Lower leg skin (tissue), 4 donors: ENCODE results near the gene KRT10. TPM values are rescaled to one million over a fixed set of nuclear protein-coding genes. Genes with fewer than 3 reads are reported as not detected.
"Not testable (repeated sequence)": the region's sequence is repeated elsewhere in the genome, so short reads cannot be mapped to it uniquely, and the experiment has no call there.

Experiments
- DNase-seq, 2 donors: peaks; one replicate each; pipeline ENCODE4 v3.0.0-alpha.2; 2019; ENCODE audit warnings: low spot score in 2 of 2
- H3K4me3 ChIP-seq: fragments of 200-600 bp; sonication (generic); 2 replicates; pipeline ENCODE4 v1.5.1; 2017; ENCODE audit warnings: mild to moderate bottlenecking, low read depth; ENCODE audit not compliant: poor library complexity, severe bottlenecking
- CTCF ChIP-seq, 3 donors: fragments of 450-650 bp; IDR thresholded peaks; one replicate each; pipeline ENCODE4 v1.5.1; 2016; ENCODE audit warnings: antibody characterized with exemption in 3 of 3, mild to moderate bottlenecking in 3 of 3, moderate library complexity in 2 of 3
- POLR2A ChIP-seq, 2 donors: fragments of 450-650 bp; IDR thresholded peaks; one replicate each; pipeline ENCODE4 v1.6.1; 2016 to 2017; ENCODE audit warnings: antibody characterized with exemption in 2 of 2, mild to moderate bottlenecking in 1 of 2, moderate library complexity in 1 of 2
- WGBS, 2 donors: methylation state at CpG; one replicate each; pipeline ENCODE4 v1.1.5; 2018; 5-methylcytosine and 5-hydroxymethylcytosine counted together
- intact Hi-C: fragments of 100-400 bp; cut with DNase I; formaldehyde crosslinking; loops from one replicate; pipeline ENCODE4 v1.15.0; 2023; ENCODE audit warnings: low total_unique reads
- total RNA-seq, 4 donors: library from RNA; depleted of rRNA; stranded (reverse); fragments of >200 nt; gene quantifications; one replicate each; pipeline ENCODE4 v1.1.0, GENCODE V29; 2016

Gene KRT10
- total RNA-seq, 4 donors from 2014 or later = 4,878 to 8,317 (median 6,442) TPM

DNA sequence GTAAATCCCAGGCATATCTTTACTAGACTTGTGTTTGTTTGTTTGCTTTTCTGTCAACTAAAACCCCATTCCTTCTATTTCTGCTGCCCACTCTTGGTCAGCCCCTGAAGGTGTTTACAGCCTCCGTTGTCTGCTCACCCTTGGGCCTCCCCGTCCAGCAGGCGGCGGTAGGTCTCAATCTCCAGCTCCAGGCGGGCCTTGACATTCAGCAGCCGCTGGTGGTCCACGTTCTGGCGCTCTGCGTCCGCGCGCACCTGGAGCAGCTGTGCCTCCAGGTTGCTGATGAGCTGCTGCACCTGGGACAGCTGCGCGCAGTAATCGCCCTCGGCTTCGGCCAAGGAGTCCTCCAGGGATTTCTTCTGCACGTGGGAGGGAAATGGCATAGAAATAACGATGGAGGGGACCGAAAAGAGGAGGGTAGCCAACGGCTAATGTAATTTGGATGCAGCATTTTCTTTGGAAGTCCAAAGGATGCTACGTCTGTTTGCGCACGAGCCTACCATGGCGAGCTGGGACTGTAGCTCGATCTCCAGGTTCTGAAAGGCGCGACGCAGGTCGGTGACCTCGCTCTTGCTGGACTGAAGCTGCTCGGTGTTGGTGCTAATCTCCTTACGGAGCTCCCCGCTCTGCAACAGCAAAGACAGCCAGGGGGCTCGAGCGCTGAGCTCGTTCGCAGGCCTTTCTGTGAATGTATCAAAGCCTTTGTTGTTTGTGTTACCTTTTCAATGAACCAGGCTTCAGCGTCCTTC lies 40.7 kb upstream of the KRT10 start:
- WGBS, 2 donors = 76 to 78% methylated on average over 38 to 39 of the region's 39 CpGs
- no peak overlapping the region for H3K4me3 ChIP-seq
- TF ChIP-seq POLR2A (IDR thresholded peaks at IDR 0.05) = no peak
- no peak for TF ChIP-seq CTCF (IDR thresholded peaks at IDR 0.05)
- intact Hi-C loops = no loop called here
- no peak for DNase-seq

- no peak for TF ChIP-seq CTCF (IDR thresholded peaks at IDR 0.05)
- TF ChIP-seq POLR2A (IDR thresholded peaks at IDR 0.05) = no peak
- no peak for DNase-seq
- WGBS, 2 donors = 60 to 81% methylated on average over 2 of the region's 2 CpGs
- intact Hi-C loops = loop anchor here (5.0 kb wide), 1 partner anchor 803 kb away; no protein-coding TSS in a partner anchor
- H3K4me3 ChIP-seq = no peak overlapping the region
Measured at GRCh38 chr17:40859536-40859935, 37.1 kb upstream of the KRT10 start.

- H3K4me3 ChIP-seq, DNase-seq: not testable (repeated sequence)
- 78 to 81% methylated on average over 2 of the region's 2 CpGs for WGBS, 2 donors
- intact Hi-C loops = loop anchor here (5.0 kb wide), 1 partner anchor 804 kb away; no protein-coding TSS in a partner anchor
Measured at GRCh38 chr17:40858667-40859066, 36.3 kb upstream of the KRT10 start.

- intact Hi-C loops = loop anchor here (5.0 kb wide), 1 partner anchor 805 kb away; no protein-coding TSS in a partner anchor
- H3K4me3 ChIP-seq = no peak overlapping the region
- TF ChIP-seq CTCF (IDR thresholded peaks at IDR 0.05) = no peak
- TF ChIP-seq POLR2A (IDR thresholded peaks at IDR 0.05) = no peak
- 39 to 44% methylated on average over 5 of the region's 5 CpGs for WGBS, 2 donors
- DNase-seq = no peak
Measured at GRCh38 chr17:40857535-40857934, 35.1 kb upstream of the KRT10 start.

DNA sequence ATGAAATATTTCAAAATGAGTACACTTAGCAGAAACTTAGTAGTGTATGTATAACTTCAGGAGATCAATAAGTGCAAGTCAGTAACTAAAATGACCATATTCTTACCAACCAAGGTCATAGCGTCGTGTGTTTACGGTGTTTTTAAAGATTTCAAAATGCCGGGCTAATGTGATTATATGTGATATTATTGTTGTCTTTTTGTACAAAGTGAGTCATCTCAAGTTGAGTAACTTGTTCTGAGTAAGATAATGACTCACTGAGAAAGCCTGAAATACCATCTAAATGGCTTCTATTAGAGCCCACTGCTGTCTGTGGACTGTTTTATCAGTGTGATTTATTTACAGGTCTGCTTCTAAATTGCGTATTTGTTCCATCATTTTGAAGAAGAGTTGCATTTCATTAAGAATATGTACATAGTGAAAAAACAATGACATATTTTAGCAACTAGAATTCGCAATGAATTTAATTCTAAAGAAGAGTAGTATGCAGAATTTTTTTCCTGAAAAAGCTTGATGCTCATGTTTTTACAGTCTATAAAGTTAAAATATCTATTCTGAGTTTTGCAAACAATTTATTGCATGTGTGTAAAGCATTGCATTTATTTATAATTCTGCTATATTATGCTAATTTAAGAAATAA lies 31.9 kb upstream of the KRT10 start:
- H3K4me3 ChIP-seq = no peak overlapping the region
- intact Hi-C loops = no loop called here
- DNase-seq = no peak
- TF ChIP-seq POLR2A (IDR thresholded peaks at IDR 0.05) (no peak), CTCF (IDR thresholded peaks at IDR 0.05) (no peak)
- WGBS, 2 donors = 32 to 36% methylated on average over 6 of the region's 6 CpGs

- DNase-seq = no peak
- 47 to 50% methylated on average over 1 of the region's 1 CpG for WGBS, 2 donors
- intact Hi-C loops = no loop called here
- H3K4me3 ChIP-seq = no peak overlapping the region
- TF ChIP-seq CTCF (IDR thresholded peaks at IDR 0.05) (no peak), POLR2A (IDR thresholded peaks at IDR 0.05) (no peak)
Measured at GRCh38 chr17:40852364-40852763, 29.9 kb upstream of the KRT10 start.
